Measurements from ENCODE around the gene PRTN3.

PRTN3 gene

GRCh38 chr19:887599-887998 lies 46.8 kb downstream of the PRTN3 start:
- Histone ChIP-seq H2AFZ (ENCODE audit: low read length) (no peak overlapping the region), H3F3A (ENCODE audit: low read depth) (no peaks in the 10 kb centered on the region), H3K4me2 (ENCODE audit: low read depth, low read length, poor library complexity, severe bottlenecking) (no peak overlapping the region), H3K9me2 (replicated peaks; ENCODE audit: low read depth, low read length) (no peaks in the 10 kb centered on the region), H3K36me3 (ENCODE audit: insufficient read depth, low read length) (peaks cover 2% of the 10 kb centered on the region; the same call in 1 of the 2 replicates), H3K79me2 (ENCODE audit: insufficient read depth, low read length) (peaks cover 14% of the 10 kb centered on the region; the same call in 1 of the 2 replicates), H4K20me1 (ENCODE audit: insufficient read depth, low read length, poor library complexity, severe bottlenecking) (peaks cover 3% of the 10 kb centered on the region), H3K9me3 (ENCODE audit: insufficient read depth, low read depth, low read length) (no peaks in the 10 kb centered on the region), H3K27me3 (ENCODE audit: insufficient read depth, low read length, poor library complexity, severe bottlenecking) (no peaks in the 10 kb centered on the region), H3K9ac (ENCODE audit: low read depth, low read length, poor library complexity, severe bottlenecking) (no peak overlapping the region), H3K4me1 (ENCODE audit: insufficient read depth, low read length, poor library complexity, severe bottlenecking) (no peaks in the 10 kb centered on the region), H3K4me3 (ENCODE audit: low read length, poor library complexity, severe bottlenecking) (no peak overlapping the region)
- TF ChIP-seq CTCF (conservative IDR thresholded peaks at IDR 0.05; ENCODE audit: low read length) = no peak
- TF ChIP-seq EZH2phosphoT487 (IDR thresholded peaks at IDR 0.05; ENCODE audit: borderline replicate concordance) = no peak

- Histone ChIP-seq H3K27me3 (ENCODE audit: insufficient read depth, low read length, poor library complexity, severe bottlenecking) (no peaks in the 10 kb centered on the region), H3K36me3 (ENCODE audit: insufficient read depth, low read length) (peaks cover 2% of the 10 kb centered on the region; the same call in 1 of the 2 replicates), H3K9ac (ENCODE audit: low read depth, low read length, poor library complexity, severe bottlenecking) (no peak overlapping the region), H3F3A (ENCODE audit: low read depth) (no peaks in the 10 kb centered on the region), H3K4me1 (ENCODE audit: insufficient read depth, low read length, poor library complexity, severe bottlenecking) (no peaks in the 10 kb centered on the region), H3K4me3 (ENCODE audit: low read length, poor library complexity, severe bottlenecking) (no peak overlapping the region), H3K79me2 (ENCODE audit: insufficient read depth, low read length) (peaks cover 14% of the 10 kb centered on the region; the same call in 1 of the 2 replicates), H2AFZ (ENCODE audit: low read length) (no peak overlapping the region), H3K9me2 (replicated peaks; ENCODE audit: low read depth, low read length) (no peaks in the 10 kb centered on the region), H3K4me2 (ENCODE audit: low read depth, low read length, poor library complexity, severe bottlenecking) (no peak overlapping the region), H3K9me3 (ENCODE audit: insufficient read depth, low read depth, low read length) (no peaks in the 10 kb centered on the region), H4K20me1 (ENCODE audit: insufficient read depth, low read length, poor library complexity, severe bottlenecking) (peaks cover 3% of the 10 kb centered on the region)
- no peak for TF ChIP-seq EZH2phosphoT487 (IDR thresholded peaks at IDR 0.05; ENCODE audit: borderline replicate concordance)
- TF ChIP-seq CTCF (conservative IDR thresholded peaks at IDR 0.05; ENCODE audit: low read length) = no peak
Observed at GRCh38 chr19:888581-889385, 48.0 kb downstream of the PRTN3 start.

- Histone ChIP-seq H3K9ac (ENCODE audit: low read depth, low read length, poor library complexity, severe bottlenecking) (no peak overlapping the region), H3K27me3 (ENCODE audit: insufficient read depth, low read length, poor library complexity, severe bottlenecking) (no peaks in the 10 kb centered on the region), H3K4me1 (ENCODE audit: insufficient read depth, low read length, poor library complexity, severe bottlenecking) (no peaks in the 10 kb centered on the region), H3K9me3 (ENCODE audit: insufficient read depth, low read depth, low read length) (no peaks in the 10 kb centered on the region), H3K4me3 (ENCODE audit: low read length, poor library complexity, severe bottlenecking) (no peak overlapping the region), H3K36me3 (ENCODE audit: insufficient read depth, low read length) (peaks cover 2% of the 10 kb centered on the region; the same call in 1 of the 2 replicates), H2AFZ (ENCODE audit: low read length) (no peak overlapping the region), H3K9me2 (replicated peaks; ENCODE audit: low read depth, low read length) (no peaks in the 10 kb centered on the region), H3F3A (ENCODE audit: low read depth) (no peaks in the 10 kb centered on the region), H4K20me1 (ENCODE audit: insufficient read depth, low read length, poor library complexity, severe bottlenecking) (peaks cover 3% of the 10 kb centered on the region), H3K4me2 (ENCODE audit: low read depth, low read length, poor library complexity, severe bottlenecking) (no peak overlapping the region), H3K79me2 (ENCODE audit: insufficient read depth, low read length) (peaks cover 14% of the 10 kb centered on the region; the same call in 1 of the 2 replicates)
- TF ChIP-seq CTCF (conservative IDR thresholded peaks at IDR 0.05; ENCODE audit: low read length) = no peak
- TF ChIP-seq EZH2phosphoT487 (IDR thresholded peaks at IDR 0.05; ENCODE audit: borderline replicate concordance) = no peak
Observed at GRCh38 chr19:889662-890295, 49.0 kb downstream of the PRTN3 start.

Data from Loucy (cell line).